ENCODE measurements around the gene IGSF21.

GRCh38 chr1:18155881-18156385 is 48.3 kb downstream of the IGSF21 start:
- TF ChIP-seq CTCF (IDR thresholded peaks at IDR 0.05) (no peak), SMC3 (IDR thresholded peaks at IDR 0.05; ENCODE audit: low read depth, low read length) (no peak), RCOR1 (IDR thresholded peaks at IDR 0.05; ENCODE audit: low read length) (no peak)
